Loucy (cell line): ENCODE results near the gene AGPAT2.

Experiments used
- H2AFZ ChIP-seq: fragments of 200-600 bp; sonication (generic); 2 replicates; pipeline ENCODE4 v1.6.0; 2016; ENCODE audit warnings: antibody characterized with exemption, mild to moderate bottlenecking, low read length, moderate library complexity
- H3F3A ChIP-seq: fragments of 200-600 bp; 2 replicates; pipeline ENCODE4 v1.6.0; 2016; ENCODE audit warnings: antibody characterized with exemption, low read depth, mild to moderate bottlenecking
- H3K27me3 ChIP-seq: fragments of 200-600 bp; sonication (generic); 2 replicates; pipeline ENCODE4 v1.6.1; 2014; ENCODE audit warnings: low read length, mild to moderate bottlenecking; ENCODE audit not compliant: insufficient read depth, poor library complexity, severe bottlenecking
- H3K36me3 ChIP-seq: fragments of 200-600 bp; sonication (generic); 2 replicates; pipeline ENCODE4 v1.6.1; 2016; ENCODE audit warnings: low read length; ENCODE audit not compliant: insufficient read depth
- H3K4me1 ChIP-seq: fragments of 200-600 bp; sonication (generic); 2 replicates; pipeline ENCODE4 v1.5.1; 2014; ENCODE audit warnings: low read length, mild to moderate bottlenecking; ENCODE audit not compliant: insufficient read depth, poor library complexity, severe bottlenecking
- H3K4me2 ChIP-seq: fragments of 200-600 bp; sonication (generic); 2 replicates; pipeline ENCODE4 v1.6.0; 2014; ENCODE audit warnings: antibody characterized with exemption, low read length, low read depth, mild to moderate bottlenecking; ENCODE audit not compliant: poor library complexity, severe bottlenecking
- H3K4me3 ChIP-seq: fragments of 200-600 bp; sonication (generic); 2 replicates; pipeline ENCODE4 v1.5.1; 2014; ENCODE audit warnings: low read length, mild to moderate bottlenecking, mixed read lengths; ENCODE audit not compliant: poor library complexity, severe bottlenecking
- H3K79me2 ChIP-seq: fragments of 200-600 bp; sonication (generic); 2 replicates; pipeline ENCODE4 v1.6.1; 2014; ENCODE audit warnings: low read length; ENCODE audit not compliant: insufficient read depth
- H3K9ac ChIP-seq: fragments of 200-600 bp; sonication (generic); 2 replicates; pipeline ENCODE4 v1.6.0; 2014; ENCODE audit warnings: mild to moderate bottlenecking, low read depth, low read length, moderate library complexity; ENCODE audit not compliant: poor library complexity, severe bottlenecking
- H3K9me2 ChIP-seq: fragments of 200-600 bp; sonication (generic); replicated peaks from 2 replicates; pipeline ENCODE4 v1.6.1; 2016; ENCODE audit warnings: low read depth, low read length, mixed read lengths
- H3K9me3 ChIP-seq: fragments of 200-600 bp; sonication (generic); 2 replicates; pipeline ENCODE4 v1.6.1; 2014; ENCODE audit warnings: mild to moderate bottlenecking, antibody characterized with exemption, low read length, low read depth; ENCODE audit not compliant: insufficient read depth
- H4K20me1 ChIP-seq: fragments of 200-600 bp; sonication (generic); 2 replicates; pipeline ENCODE4 v1.6.0; 2014; ENCODE audit warnings: antibody characterized with exemption, low read length, mild to moderate bottlenecking; ENCODE audit not compliant: insufficient read depth, poor library complexity, severe bottlenecking
- EZH2phosphoT487 ChIP-seq: fragments of 200-600 bp; IDR thresholded peaks from 2 replicates; pipeline ENCODE4 v1.6.1; 2018; ENCODE audit warnings: antibody characterized with exemption, mild to moderate bottlenecking, moderate library complexity, borderline replicate concordance
- TF ChIP-seq, protein P1 (sequence below): fragments of 200-600 bp; sonication (generic); conservative IDR thresholded peaks from 2 replicates; pipeline ENCODE4 v1.5.1; 2014; ENCODE audit warnings: mild to moderate bottlenecking, antibody characterized with exemption, low read length

Gene AGPAT2

GRCh38 chr9:136695955-136696354, 8.7 kb upstream of the AGPAT2 start:
- Histone ChIP-seq H3K4me2 (no peak overlapping the region), H3K9ac (no peak overlapping the region), H3K4me1 (no peaks in the 10 kb centered on the region)

DNA sequence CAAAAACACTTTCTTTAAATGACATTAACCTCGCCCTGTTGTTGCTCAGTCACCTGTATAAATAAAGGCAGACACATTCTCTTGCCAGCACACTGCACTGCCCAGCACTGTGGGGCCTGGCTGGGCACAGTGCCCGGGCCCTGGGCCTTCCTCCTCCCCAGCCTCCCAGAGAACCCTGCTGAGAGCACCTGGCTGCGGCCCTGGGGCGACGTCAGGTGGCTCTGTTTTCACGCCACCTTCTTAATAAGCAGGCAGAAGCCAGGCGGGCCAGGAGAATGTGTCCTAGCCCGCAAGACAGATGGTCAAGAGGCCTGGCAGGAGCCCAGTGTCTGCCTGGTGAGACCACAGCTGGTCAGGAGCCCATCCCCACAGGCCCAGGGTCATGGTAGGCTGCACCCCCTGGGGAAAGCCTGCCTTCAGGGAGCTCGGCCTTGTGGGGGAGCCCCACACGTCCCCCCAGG, 8.2 kb upstream of the AGPAT2 start:
- TF ChIP-seq, protein P1, sequence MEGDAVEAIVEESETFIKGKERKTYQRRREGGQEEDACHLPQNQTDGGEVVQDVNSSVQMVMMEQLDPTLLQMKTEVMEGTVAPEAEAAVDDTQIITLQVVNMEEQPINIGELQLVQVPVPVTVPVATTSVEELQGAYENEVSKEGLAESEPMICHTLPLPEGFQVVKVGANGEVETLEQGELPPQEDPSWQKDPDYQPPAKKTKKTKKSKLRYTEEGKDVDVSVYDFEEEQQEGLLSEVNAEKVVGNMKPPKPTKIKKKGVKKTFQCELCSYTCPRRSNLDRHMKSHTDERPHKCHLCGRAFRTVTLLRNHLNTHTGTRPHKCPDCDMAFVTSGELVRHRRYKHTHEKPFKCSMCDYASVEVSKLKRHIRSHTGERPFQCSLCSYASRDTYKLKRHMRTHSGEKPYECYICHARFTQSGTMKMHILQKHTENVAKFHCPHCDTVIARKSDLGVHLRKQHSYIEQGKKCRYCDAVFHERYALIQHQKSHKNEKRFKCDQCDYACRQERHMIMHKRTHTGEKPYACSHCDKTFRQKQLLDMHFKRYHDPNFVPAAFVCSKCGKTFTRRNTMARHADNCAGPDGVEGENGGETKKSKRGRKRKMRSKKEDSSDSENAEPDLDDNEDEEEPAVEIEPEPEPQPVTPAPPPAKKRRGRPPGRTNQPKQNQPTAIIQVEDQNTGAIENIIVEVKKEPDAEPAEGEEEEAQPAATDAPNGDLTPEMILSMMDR: no peak
- TF ChIP-seq EZH2phosphoT487: no peak
- H4K20me1 ChIP-seq: no peaks in the 10 kb centered on the region
- no peaks in the 10 kb centered on the region for H3K9me2 ChIP-seq
- H3K9me3 ChIP-seq: no peaks in the 10 kb centered on the region
- no peaks in the 10 kb centered on the region for H3K27me3 ChIP-seq
- H3F3A ChIP-seq: no peaks in the 10 kb centered on the region
- no peaks in the 10 kb centered on the region for H3K36me3 ChIP-seq
- H2AFZ ChIP-seq: no peak overlapping the region
- no peak overlapping the region for H3K4me2 ChIP-seq
- no peak overlapping the region for H3K9ac ChIP-seq
- H3K79me2 ChIP-seq: no peaks in the 10 kb centered on the region
- H3K4me1 ChIP-seq: no peaks in the 10 kb centered on the region
- H3K4me3 ChIP-seq: no peak overlapping the region

More at GRCh38 chr9:136695955-136696354, 8.7 kb upstream of the AGPAT2 start:
- H3K4me3 ChIP-seq: no peak overlapping the region
- H2AFZ ChIP-seq: no peak overlapping the region
- TF ChIP-seq, protein P1: no peak
- no peak for TF ChIP-seq EZH2phosphoT487
- H3K9me3 ChIP-seq: no peaks in the 10 kb centered on the region
- no peaks in the 10 kb centered on the region for H3K27me3 ChIP-seq
- no peaks in the 10 kb centered on the region for H3K9me2 ChIP-seq
- H3K36me3 ChIP-seq: no peaks in the 10 kb centered on the region
- H3F3A ChIP-seq: no peaks in the 10 kb centered on the region
- H3K79me2 ChIP-seq: no peaks in the 10 kb centered on the region
- H4K20me1 ChIP-seq: no peaks in the 10 kb centered on the region

GRCh38 chr9:136694872-136695247, 7.6 kb upstream of the AGPAT2 start:
- Histone ChIP-seq H3K9me2 (no peaks in the 10 kb centered on the region), H4K20me1 (no peaks in the 10 kb centered on the region), H3K27me3 (no peaks in the 10 kb centered on the region), H3K4me1 (no peaks in the 10 kb centered on the region), H3K79me2 (no peaks in the 10 kb centered on the region), H2AFZ (no peak overlapping the region), H3K36me3 (no peaks in the 10 kb centered on the region), H3K4me3 (no peak overlapping the region), H3K4me2 (no peak overlapping the region), H3K9me3 (no peaks in the 10 kb centered on the region), H3K9ac (no peak overlapping the region), H3F3A (no peaks in the 10 kb centered on the region)
- no peak for TF ChIP-seq EZH2phosphoT487
- TF ChIP-seq, protein P1: no peak
